H9 (cell line): ENCODE measurements around the gene FGR. TPM values are rescaled to one million over a fixed set of nuclear protein-coding genes. Genes with fewer than 3 reads are reported as not detected.

Experiments used
- DNase-seq: peaks from one replicate; pipeline ENCODE4 v3.0.0-alpha.2; 2017
- H2AFZ ChIP-seq: one replicate; pipeline ENCODE4 v1.6.1; 2013; ENCODE audit warnings: mild to moderate bottlenecking, low read length, control low read depth, moderate library complexity
- H2AK5ac ChIP-seq: 2 replicates; pipeline ENCODE4 v1.6.1; 2013; ENCODE audit warnings: low read length, control low read depth, mixed read lengths; ENCODE audit not compliant: insufficient read length
- H2BK120ac ChIP-seq: one replicate; pipeline ENCODE4 v1.6.1; 2013; ENCODE audit warnings: low read depth, mild to moderate bottlenecking, low read length, control low read depth, inconsistent platforms; ENCODE audit not compliant: poor library complexity, severe bottlenecking
- H2BK12ac ChIP-seq: 2 replicates; pipeline ENCODE4 v1.6.1; 2013; ENCODE audit warnings: low read length, control low read depth, mixed read lengths, low read depth; ENCODE audit not compliant: insufficient read length
- H2BK15ac ChIP-seq: 2 replicates; pipeline ENCODE4 v1.6.1; 2013; ENCODE audit warnings: low read depth, low read length, control low read depth
- H2BK20ac ChIP-seq: one replicate; pipeline ENCODE4 v1.6.1; 2013; ENCODE audit warnings: low read depth, mild to moderate bottlenecking, low read length, control low read depth, inconsistent platforms; ENCODE audit not compliant: poor library complexity, severe bottlenecking
- H2BK5ac ChIP-seq: 2 replicates; pipeline ENCODE4 v1.6.1; 2013; ENCODE audit warnings: low read length, control low read depth, mixed read lengths; ENCODE audit not compliant: insufficient read length
- H3K14ac ChIP-seq: 2 replicates; pipeline ENCODE4 v1.6.1; 2013; ENCODE audit warnings: low read length, control low read depth; ENCODE audit not compliant: insufficient read depth
- H3K18ac ChIP-seq: 2 replicates; pipeline ENCODE4 v1.6.1; 2013; ENCODE audit warnings: low read depth, mild to moderate bottlenecking, mixed read lengths, low read length, control low read depth; ENCODE audit not compliant: insufficient read length
- H3K23ac ChIP-seq: 2 replicates; pipeline ENCODE4 v1.6.1; 2013; ENCODE audit warnings: low read length, control low read depth, mixed read lengths, low read depth; ENCODE audit not compliant: insufficient read length
- H3K23me2 ChIP-seq: 2 replicates; pipeline ENCODE4 v1.6.1; 2013; ENCODE audit warnings: low read depth, mild to moderate bottlenecking, mixed read lengths, low read length, control low read depth; ENCODE audit not compliant: insufficient read length, poor library complexity, severe bottlenecking
- H3K27ac ChIP-seq: 2 replicates; pipeline ENCODE4 v1.5.1; 2013; ENCODE audit warnings: low read length, control low read depth, mixed read lengths, low read depth; ENCODE audit not compliant: insufficient read length
- H3K27me3 ChIP-seq: 2 replicates; pipeline ENCODE4 v1.6.1; 2013; ENCODE audit warnings: low read length, control low read depth, inconsistent platforms; ENCODE audit not compliant: insufficient read depth
- H3K4ac ChIP-seq: 2 replicates; pipeline ENCODE4 v1.6.1; 2013; ENCODE audit warnings: low read depth, mild to moderate bottlenecking, control low read depth, inconsistent platforms, low read length, moderate library complexity
- H3K4me1 ChIP-seq: 2 replicates; pipeline ENCODE4 v1.6.1; 2013; ENCODE audit warnings: low read length, control low read depth, inconsistent platforms; ENCODE audit not compliant: insufficient read depth
- H3K4me2 ChIP-seq: 2 replicates; pipeline ENCODE4 v1.6.1; 2013; ENCODE audit warnings: low read length, control low read depth, mixed read lengths; ENCODE audit not compliant: insufficient read length, insufficient read depth
- H3K56ac ChIP-seq: 2 replicates; pipeline ENCODE4 v1.6.1; 2013; ENCODE audit warnings: low read depth, mild to moderate bottlenecking, mixed read lengths, low read length, control low read depth; ENCODE audit not compliant: insufficient read length
- H3K79me1 ChIP-seq: 2 replicates; pipeline ENCODE4 v1.6.1; 2013; ENCODE audit warnings: low read depth, mild to moderate bottlenecking, moderate library complexity, low read length, control low read depth, inconsistent platforms; ENCODE audit not compliant: insufficient read depth, poor library complexity, severe bottlenecking
- H3K79me2 ChIP-seq: 2 replicates; pipeline ENCODE4 v1.6.1; 2013; ENCODE audit warnings: low read length, control low read depth, inconsistent platforms; ENCODE audit not compliant: insufficient read depth
- H3K9ac ChIP-seq: 2 replicates; pipeline ENCODE4 v1.6.1; 2013; ENCODE audit warnings: low read length, control low read depth, mixed read lengths; ENCODE audit not compliant: insufficient read length; ENCODE audit errors: extremely low read depth
- H3K9me3 ChIP-seq: one replicate; pipeline ENCODE4 v1.6.1; 2013; ENCODE audit warnings: low read depth, low read length, inconsistent platforms; ENCODE audit not compliant: control insufficient read depth
- H3T11ph ChIP-seq: one replicate; pipeline ENCODE4 v1.6.1; 2013; ENCODE audit warnings: mild to moderate bottlenecking, low read length, control low read depth, inconsistent platforms
- H4K20me1 ChIP-seq: one replicate; pipeline ENCODE4 v1.6.1; 2013; ENCODE audit not compliant: control insufficient read depth, insufficient read length, insufficient read depth
- H4K5ac ChIP-seq: 2 replicates; pipeline ENCODE4 v1.6.1; 2013; ENCODE audit warnings: low read depth, mild to moderate bottlenecking, mixed read lengths, low read length, control low read depth; ENCODE audit not compliant: insufficient read length
- H4K8ac ChIP-seq: replicated peaks from 2 replicates; pipeline ENCODE4 v1.6.1; 2013; ENCODE audit warnings: low read length, control low read depth, mixed read lengths, low read depth; ENCODE audit not compliant: insufficient read length
- H4K91ac ChIP-seq: 2 replicates; pipeline ENCODE4 v1.6.1; 2013; ENCODE audit warnings: low read depth, mild to moderate bottlenecking, moderate library complexity, mixed read lengths, low read length, control low read depth; ENCODE audit not compliant: insufficient read length
- H3K27ac Mint-ChIP-seq, 3 experiments: 2 replicates in 2 of 3; 3 replicates in 1 of 3; pipeline ENCODE4 v1.8.0; 2020 to 2021; ENCODE audit warnings: mixed read lengths in 3 of 3, mild to moderate bottlenecking in 1 of 3, moderate library complexity in 1 of 3
- H3K27me3 Mint-ChIP-seq: 2 replicates; pipeline ENCODE4 v1.8.0; 2021; ENCODE audit warnings: low read depth, mild to moderate bottlenecking, moderate library complexity, mixed read lengths
- H3K36me3 Mint-ChIP-seq, 3 experiments: 2 replicates in 2 of 3; 3 replicates in 1 of 3; pipeline ENCODE4 v1.8.0; 2020 to 2021; ENCODE audit warnings: low read depth in 3 of 3, mixed read lengths in 3 of 3; ENCODE audit not compliant: insufficient read depth in 1 of 3
- H3K4me1 Mint-ChIP-seq, 2 experiments: 2 replicates each; pipeline ENCODE4 v1.8.0; 2020; ENCODE audit warnings: mixed read lengths in 2 of 2
- H3K4me3 Mint-ChIP-seq, 2 experiments: 2 replicates in 1 of 2; 3 replicates in 1 of 2; pipeline ENCODE4 v1.8.0; 2020 to 2021; ENCODE audit warnings: mild to moderate bottlenecking in 2 of 2, mixed read lengths in 2 of 2, moderate library complexity in 1 of 2
- H3K9me3 Mint-ChIP-seq, 2 experiments: 2 replicates in 1 of 2; 3 replicates in 1 of 2; pipeline ENCODE4 v1.8.0; 2020; ENCODE audit warnings: mild to moderate bottlenecking in 2 of 2, mixed read lengths in 2 of 2, moderate library complexity in 1 of 2
- WGBS: extraction: QIAGEN DNeasy Blood & Tissue Kit; methylation state at CpG from one replicate; pipeline ENCODE4 v1.1.7; 2013; ENCODE audit warnings: missing lambda C conversion rate, low lambda C conversion rate, mixed read lengths; ENCODE audit not compliant: insufficient read length; ENCODE audit errors: extremely low coverage; 5-methylcytosine and 5-hydroxymethylcytosine counted together
- total RNA-seq: library from RNA; stranded (reverse); gene quantifications from 2 replicates; pipeline ENCODE4 v1.2.1, GENCODE V29; 2021
- TF ChIP-seq, protein P1 (sequence below): fragments of 200-600 bp; sonication (generic); conservative IDR thresholded peaks from 3 replicates; pipeline ENCODE4 v1.8.0; 2021; ENCODE audit warnings: antibody characterized with exemption, mild to moderate bottlenecking

FGR gene
- total RNA-seq, 1 experiment from 2014 or later: not detected

DNA sequence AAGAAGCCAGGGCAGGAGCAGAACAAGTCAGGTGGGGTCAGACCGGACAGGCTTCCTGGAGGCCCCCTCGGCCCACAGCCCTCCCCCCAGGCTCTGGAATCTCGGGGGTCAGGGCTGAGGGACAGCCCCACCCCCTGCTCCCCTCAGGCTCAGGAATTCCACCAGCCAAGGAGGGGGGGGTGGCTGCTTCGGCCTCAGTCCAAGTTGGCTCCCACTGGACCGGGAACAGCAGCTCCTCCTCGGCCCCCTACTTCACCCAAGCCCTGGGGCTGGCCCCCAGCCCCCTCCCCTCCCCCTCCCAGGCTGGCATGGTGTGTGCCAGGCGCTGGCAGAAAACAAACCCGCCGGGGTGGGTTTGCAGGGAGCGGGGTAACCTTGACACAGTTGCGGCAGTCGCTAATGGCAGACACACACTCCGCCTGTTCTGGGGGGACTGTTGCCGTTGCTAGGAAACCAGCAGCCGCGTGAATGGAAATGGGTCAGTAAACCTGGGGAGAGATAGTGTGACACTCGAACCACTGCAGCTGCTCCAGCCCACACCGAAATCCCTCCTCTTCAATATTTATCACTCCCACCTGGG, 63.5 kb downstream of the FGR start:
- no peak overlapping the region for H4K91ac ChIP-seq
- H3K4me1 ChIP-seq: peaks cover 39% of the 10 kb centered on the region
- H3K56ac ChIP-seq: no peak overlapping the region
- H2BK12ac ChIP-seq: no peak overlapping the region
- H4K20me1 ChIP-seq: no peaks in the 10 kb centered on the region
- no peak overlapping the region for H2AK5ac ChIP-seq
- peaks cover 5% of the 10 kb centered on the region for H3K23me2 ChIP-seq
- H3K9me3 Mint-ChIP-seq: no peaks in the 10 kb centered on the region; a peak in 1 of 5 replicates
- no peak for DNase-seq
- no peak overlapping the region for H3T11ph ChIP-seq
- H3K27me3 Mint-ChIP-seq: no peaks in the 10 kb centered on the region; the same call in none of the 2 replicates
- H2BK15ac ChIP-seq: no peak overlapping the region
- H3K27ac Mint-ChIP-seq: peak overlapping the region; percentile 95 to 97 (median 97)
- H2BK5ac ChIP-seq: no peak overlapping the region
- no peak overlapping the region for H2BK120ac ChIP-seq
- H2AFZ ChIP-seq: no peak overlapping the region
- H3K27me3 ChIP-seq: no peaks in the 10 kb centered on the region
- no peaks in the 10 kb centered on the region for H3K79me1 ChIP-seq
- H3K23ac ChIP-seq: no peak overlapping the region
- no peaks in the 10 kb centered on the region for H3K36me3 Mint-ChIP-seq
- no peak overlapping the region for H4K5ac ChIP-seq
- peak overlapping the region; percentile 46 to 75 for H3K4me3 Mint-ChIP-seq
- no peak overlapping the region for H3K4ac ChIP-seq
- no peak overlapping the region for H2BK20ac ChIP-seq
- TF ChIP-seq, protein P1, sequence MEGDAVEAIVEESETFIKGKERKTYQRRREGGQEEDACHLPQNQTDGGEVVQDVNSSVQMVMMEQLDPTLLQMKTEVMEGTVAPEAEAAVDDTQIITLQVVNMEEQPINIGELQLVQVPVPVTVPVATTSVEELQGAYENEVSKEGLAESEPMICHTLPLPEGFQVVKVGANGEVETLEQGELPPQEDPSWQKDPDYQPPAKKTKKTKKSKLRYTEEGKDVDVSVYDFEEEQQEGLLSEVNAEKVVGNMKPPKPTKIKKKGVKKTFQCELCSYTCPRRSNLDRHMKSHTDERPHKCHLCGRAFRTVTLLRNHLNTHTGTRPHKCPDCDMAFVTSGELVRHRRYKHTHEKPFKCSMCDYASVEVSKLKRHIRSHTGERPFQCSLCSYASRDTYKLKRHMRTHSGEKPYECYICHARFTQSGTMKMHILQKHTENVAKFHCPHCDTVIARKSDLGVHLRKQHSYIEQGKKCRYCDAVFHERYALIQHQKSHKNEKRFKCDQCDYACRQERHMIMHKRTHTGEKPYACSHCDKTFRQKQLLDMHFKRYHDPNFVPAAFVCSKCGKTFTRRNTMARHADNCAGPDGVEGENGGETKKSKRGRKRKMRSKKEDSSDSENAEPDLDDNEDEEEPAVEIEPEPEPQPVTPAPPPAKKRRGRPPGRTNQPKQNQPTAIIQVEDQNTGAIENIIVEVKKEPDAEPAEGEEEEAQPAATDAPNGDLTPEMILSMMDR: no peak
- no peak overlapping the region for H3K9ac ChIP-seq
- no peak overlapping the region for H4K8ac ChIP-seq
- no peaks in the 10 kb centered on the region for H3K79me2 ChIP-seq
- peak overlapping the region; percentile 34 for H3K18ac ChIP-seq
- H3K27ac ChIP-seq: no peak overlapping the region
- peaks cover 76 to 81% of the 10 kb centered on the region in 2 experiments for H3K4me1 Mint-ChIP-seq
- WGBS: no CpG with 5 or more reads among the region's 18 CpGs
- peak overlapping the region; percentile 61 for H3K14ac ChIP-seq
- H3K9me3 ChIP-seq: no peaks in the 10 kb centered on the region
- peak overlapping the region; percentile 42 for H3K4me2 ChIP-seq
